GM12878 (cell line): ENCODE measurements around the gene PRKCE. TPM values are rescaled to one million over a fixed set of nuclear protein-coding genes. Genes with fewer than 3 reads are reported as not detected.

Experiments
- ATAC-seq: fragments of 200-7000 bp; cut with Tn5 transposase; 3 replicates; pipeline ENCODE4 v1.9.1; 2020; ENCODE audit warnings: mild to moderate bottlenecking, moderate library complexity
- BruUV-seq: library from RNA; stranded (reverse); fragments of 400-500 nt; replicated peaks from 2 replicates; lab custom pipeline; 2021; lab: Mats Ljungman, UMichigan
- CTCF ChIA-PET: fragments of 300-600 bp; sonication (Branson Sonifier 250); formaldehyde crosslinking; extraction: SDS; loops from one replicate; lab custom pipeline; 2021; ENCODE audit warnings: inconsistent platforms; lab: Yijun Ruan, JAX
- POLR2A ChIA-PET: fragments of 350-600 bp; formaldehyde crosslinking; extraction: SDS; loops from one replicate; lab custom pipeline; 2021; ENCODE audit warnings: inconsistent platforms; lab: Charles Lee
- RAD21 ChIA-PET: fragments of 300-600 bp; sonication (Branson Sonifier 250); formaldehyde crosslinking; loops from one replicate; lab custom pipeline; 2023; ENCODE audit warnings: antibody characterized with exemption; ENCODE audit not compliant: unreplicated experiment; lab: Charles Lee
- SMC1A ChIA-PET: fragments of 300-600 bp; sonication (Branson Sonifier 250); formaldehyde crosslinking; loops from one replicate; lab custom pipeline; 2023; ENCODE audit not compliant: unreplicated experiment, uncharacterized antibody; lab: Charles Lee
- DNase-seq: peaks from one replicate; pipeline ENCODE4 v3.0.0-alpha.2; 2011; ENCODE audit warnings: low read depth, low spot score
- FAIRE-seq: peaks from 3 replicates; lab custom pipeline; 2011; peaks lifted over from hg19 to GRCh38; lab: Jason Lieb, UNC
- H2AFZ ChIP-seq: 2 replicates; pipeline ENCODE4 v1.6.0; 2011; ENCODE audit warnings: low read depth, low read length, control low read depth; ENCODE audit not compliant: control insufficient read depth
- H3K27ac ChIP-seq: 2 replicates; pipeline ENCODE4 v1.5.1; 2011; ENCODE audit warnings: control low read depth; ENCODE audit not compliant: control insufficient read depth, insufficient read depth
- H3K27me3 ChIP-seq, 2 experiments: replicated peaks in 1 of 2; 2 replicates each; pipeline versions ENCODE4 v1.6.0 to v1.6.1; 2011; ENCODE audit warnings: low read length in 1 of 2; ENCODE audit not compliant: control insufficient read depth in 2 of 2, insufficient read depth in 2 of 2
- H3K36me3 ChIP-seq, 2 experiments: 2 replicates each; pipeline ENCODE4 v1.5.1; 2011; ENCODE audit warnings: low read length in 1 of 2; ENCODE audit not compliant: control insufficient read depth in 2 of 2, insufficient read depth in 2 of 2
- H3K4me1 ChIP-seq: 2 replicates; pipeline ENCODE4 v1.6.1; 2011; ENCODE audit warnings: mild to moderate bottlenecking, low read length, moderate library complexity, mixed read lengths; ENCODE audit not compliant: control insufficient read depth, insufficient read depth
- H3K4me2 ChIP-seq: 2 replicates; pipeline ENCODE4 v1.6.0; 2011; ENCODE audit warnings: control low read depth; ENCODE audit not compliant: control insufficient read depth, insufficient read depth
- H3K4me3 ChIP-seq: fragments of 200-600 bp; sonication (generic); 2 replicates; pipeline ENCODE4 v1.5.1; 2016
- H3K79me2 ChIP-seq: 2 replicates; pipeline ENCODE4 v1.6.0; 2011; ENCODE audit warnings: low read length; ENCODE audit not compliant: control insufficient read depth, insufficient read depth
- H3K9ac ChIP-seq: 2 replicates; pipeline ENCODE4 v1.8.0; 2011; ENCODE audit warnings: low read length, control low read depth, mixed read lengths; ENCODE audit not compliant: control insufficient read depth, insufficient read depth
- H3K9me3 ChIP-seq: replicated peaks from 3 replicates; pipeline ENCODE4 v1.5.1; 2011; ENCODE audit warnings: mild to moderate bottlenecking, low read length; ENCODE audit not compliant: control insufficient read depth, insufficient read depth
- H4K20me1 ChIP-seq: 2 replicates; pipeline ENCODE4 v1.6.0; 2011; ENCODE audit not compliant: control insufficient read depth, insufficient read depth
- CUX1 ChIP-seq: IDR thresholded peaks from 2 replicates; pipeline ENCODE4 v1.6.1; 2012; ENCODE audit warnings: improper control_type of control experiment, low read depth, low read length; ENCODE audit not compliant: insufficient replicate concordance
- FOXK2 ChIP-seq: fragments of 450-650 bp; IDR thresholded peaks from 2 replicates; pipeline ENCODE4 v1.6.1; 2017; ENCODE audit warnings: mild to moderate bottlenecking, moderate library complexity
- IRF5 ChIP-seq: fragments of 450-650 bp; IDR thresholded peaks from 2 replicates; pipeline ENCODE4 v1.6.1; 2017; ENCODE audit warnings: borderline replicate concordance
- MTA3 ChIP-seq: IDR thresholded peaks from 2 replicates; pipeline ENCODE4 v1.6.1; 2012; ENCODE audit warnings: low read length, inconsistent platforms, borderline replicate concordance
- NFYA ChIP-seq: IDR thresholded peaks from 2 replicates; pipeline ENCODE4 v1.6.1; 2011; ENCODE audit warnings: low read depth, mild to moderate bottlenecking, low read length, improper control_type of control experiment, borderline replicate concordance
- PRDM15 ChIP-seq: fragments of 450-650 bp; formaldehyde crosslinking; IDR thresholded peaks from 2 replicates; pipeline ENCODE4 v1.4.0; 2020; ENCODE audit warnings: mild to moderate bottlenecking, moderate library complexity
- RELA ChIP-seq: fragments of 450-650 bp; IDR thresholded peaks from 2 replicates; pipeline ENCODE4 v1.8.0; 2014; ENCODE audit warnings: borderline replicate concordance; ENCODE audit not compliant: partially characterized antibody
- TARDBP ChIP-seq: IDR thresholded peaks from 2 replicates; pipeline ENCODE4 v1.6.1; 2016; ENCODE audit warnings: borderline replicate concordance
- YBX1 ChIP-seq: fragments of 450-650 bp; IDR thresholded peaks from 2 replicates; pipeline ENCODE4 v1.6.1; 2016; ENCODE audit warnings: antibody characterized with exemption
- ZBTB33 ChIP-seq: fragments of 450-650 bp; IDR thresholded peaks from 2 replicates; pipeline ENCODE4 v1.6.1; 2017; ENCODE audit warnings: mild to moderate bottlenecking
- WGBS: methylation state at CpG from one replicate; pipeline ENCODE4 v1.1.6; 2016; ENCODE audit warnings: low lambda C conversion rate; ENCODE audit not compliant: insufficient replicate concordance, insufficient coverage; ENCODE audit errors: missing lambda C conversion rate; 5-methylcytosine and 5-hydroxymethylcytosine counted together
- in situ Hi-C: fragments of 300-500 bp; cut with MboI; formaldehyde crosslinking; loops from 9 replicates; pipeline ENCODE4 v1.14.3; 2018; ENCODE audit warnings: mixed read lengths
- intact Hi-C: fragments of 100-400 bp; cut with micrococcal nuclease; formaldehyde crosslinking; loops from one replicate; pipeline ENCODE4 v1.14.2; 2022; ENCODE audit not compliant: unreplicated experiment
- polyA plus RNA-seq, 11 experiments: library from polyadenylated mRNA; depleted of rRNA in 4 of 11; unstranded in 6 of 11; stranded (reverse) in 5 of 11; fragments of >200 nt; fragmentation: Nextera tagmentation in 4 of 11; fragmentation: Illumina TruSeq in 1 of 11; extraction: Ambion mirVana in 4 of 11; extraction: Trizol in 1 of 11; gene quantifications; 1 replicate in 1 of 11; 2 replicates in 10 of 11; pipeline versions ENCODE4 v1.2.1 to v1.2.3, GENCODE V29; 2011 to 2016; ENCODE audit warnings: inconsistent platforms in 2 of 11, missing spikeins in 2 of 11, low read depth in 1 of 11
- total RNA-seq, 4 experiments: library from RNA; depleted of rRNA in 3 of 4; stranded (reverse); fragments of >200 nt in 3 of 4; fragmentation: Illumina TruSeq in 1 of 4; extraction: Trizol in 1 of 4; gene quantifications; 2 replicates each; pipeline versions ENCODE4 v1.2.1 to v1.2.3, GENCODE V29; 2013 to 2021

The PRKCE gene
- total and polyA plus RNA-seq, 10 of the 15 experiments (the other 5 are each of a cell fraction or from before 2014, with no cell fraction given) = 2.6 to 28.2 (median 11.3) TPM

- no TSS peak for BruUV-seq
- WGBS = 46% methylated on average over 3 of the region's 3 CpGs
- in situ Hi-C loops (no loop called here), intact Hi-C loops (no loop called here)
- no peak for DNase-seq
- ChIA-PET POLR2A (no interaction called here), RAD21 (interaction anchor here (0.6 kb wide), 1 partner anchor 52 kb away, joined by 3 read pairs; no protein-coding TSS in a partner anchor), SMC1A (no interaction called here), CTCF (no interaction called here)
- Histone ChIP-seq H3K4me2 (no peak overlapping the region), H3K36me3 (peaks cover 2 to 4% of the 10 kb centered on the region in 2 experiments; a peak in 3 of 4 replicates), H3K79me2 (no peaks in the 10 kb centered on the region), H3K4me3 (no peak overlapping the region), H3K4me1 (no peaks in the 10 kb centered on the region), H3K27me3 (no peaks in the 10 kb centered on the region), H3K27ac (no peak overlapping the region), H2AFZ (no peak overlapping the region), H3K9ac (no peak overlapping the region), H4K20me1 (no peaks in the 10 kb centered on the region), H3K9me3 (no peaks in the 10 kb centered on the region)
- ATAC-seq = no peak
- TF ChIP-seq RELA (no peak), ZBTB33 (no peak), YBX1 (no peak), FOXK2 (no peak), PRDM15 (CRISPR knock-in tag) (no peak), MTA3 (no peak), CUX1 (no peak), TARDBP (no peak), IRF5 (no peak), NFYA (no peak)
- no peak for FAIRE-seq
These were observed 499.0 kb downstream of the PRKCE start for GRCh38 chr2:46150445-46150955.
